HG03571 (cell line): Measurements from ENCODE around the gene EFNB2.

Source experiments
- ATAC-seq: cut with Tn5 transposase; IDR thresholded peaks from one replicate; pipeline ENCODE4 v1.9.1; 2021; ENCODE audit not compliant: unreplicated experiment

EFNB2 gene

DNA sequence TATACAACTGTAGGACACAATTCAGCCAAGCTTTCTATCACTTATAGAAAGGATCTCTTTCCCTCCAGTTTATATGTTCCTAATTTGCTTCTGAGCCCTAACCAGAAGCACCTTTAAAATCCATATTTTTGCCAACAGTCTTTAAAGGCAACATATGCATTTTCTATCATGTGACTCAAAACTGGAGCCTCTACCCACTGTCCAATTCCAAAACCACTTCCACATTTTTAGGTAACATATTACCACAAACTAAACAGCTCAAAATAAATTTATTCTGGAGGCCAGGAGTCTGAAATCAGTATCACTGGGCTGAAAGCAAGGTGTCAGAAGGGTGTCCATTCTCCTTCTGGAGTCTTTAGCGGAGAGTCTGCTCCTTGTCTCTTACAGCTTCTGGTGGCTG is 15.9 kb upstream of the EFNB2 start:
- no peak for ATAC-seq

DNA sequence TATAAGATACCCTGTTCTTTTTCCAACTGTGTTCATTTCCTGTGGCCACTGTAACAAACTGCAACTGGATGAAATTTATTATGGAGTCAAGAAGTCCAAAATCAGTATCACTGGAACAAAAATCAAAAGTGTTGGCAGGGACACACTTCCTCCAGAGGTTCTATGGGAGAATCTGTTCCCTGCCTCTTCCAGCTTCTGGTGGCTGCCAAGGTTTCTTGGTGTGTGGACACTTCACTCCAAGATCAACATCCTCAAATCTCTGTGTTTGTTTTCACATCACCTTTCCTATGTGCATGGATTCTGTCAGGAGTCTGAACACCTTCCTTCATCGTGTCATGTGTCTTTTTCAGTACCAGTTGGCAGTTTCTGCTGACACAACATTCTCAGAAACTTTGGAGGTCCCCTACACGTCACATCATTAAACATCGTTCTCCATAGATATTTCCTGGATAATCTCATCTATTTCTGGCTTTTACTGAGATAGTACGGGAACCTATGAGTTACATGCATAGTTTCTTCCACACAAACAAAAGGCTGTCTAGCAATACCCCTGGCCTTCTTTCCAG is 15.2 kb upstream of the EFNB2 start:
- no peak for ATAC-seq

DNA sequence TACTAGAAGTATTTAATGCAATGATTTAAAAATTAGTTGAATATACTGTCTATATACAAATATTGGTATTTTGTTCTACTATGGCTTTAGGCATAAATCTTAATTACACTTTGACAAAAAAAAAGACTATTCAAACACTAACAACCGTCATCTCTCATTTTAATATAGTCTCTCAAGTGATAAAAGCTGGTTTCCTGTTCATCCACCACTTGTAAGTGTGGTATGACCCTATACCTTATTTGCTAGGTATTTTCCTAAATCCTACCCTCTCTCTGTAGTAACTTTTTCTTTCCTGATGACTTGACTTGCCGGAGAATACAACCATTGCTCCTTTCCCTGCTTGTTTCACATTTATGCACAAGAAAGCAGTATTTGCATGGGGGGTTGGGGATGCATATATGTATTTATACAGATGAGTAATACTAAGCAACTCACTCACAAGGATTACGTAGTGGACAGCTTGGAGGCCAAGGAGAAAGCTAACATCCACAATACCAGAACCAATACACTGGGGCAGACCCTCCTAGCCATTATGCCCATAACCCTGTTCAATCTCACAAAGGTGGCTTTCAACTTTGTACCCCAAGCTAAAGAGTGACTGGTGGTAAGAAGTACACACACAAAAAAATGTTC is 12.7 kb upstream of the EFNB2 start:
- ATAC-seq: no peak

DNA sequence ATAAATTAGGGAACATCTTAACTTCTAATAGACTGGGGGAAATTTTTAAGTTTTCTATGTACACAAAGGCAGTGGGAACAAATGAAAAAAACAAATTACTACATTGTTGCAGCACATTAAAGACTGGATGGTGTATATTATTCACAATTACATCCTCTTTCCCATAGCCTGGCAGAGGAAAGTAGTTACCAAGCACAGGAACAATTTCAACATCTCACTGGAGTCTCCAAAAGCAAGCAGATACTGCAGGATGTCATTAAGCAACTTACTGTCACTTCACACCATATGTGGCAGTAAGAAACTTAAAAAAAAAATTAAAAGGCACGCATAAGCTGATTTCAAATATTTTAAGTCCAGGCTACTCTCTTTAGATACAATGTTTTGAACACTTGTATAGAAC is 6.4 kb upstream of the EFNB2 start:
- ATAC-seq: no peak

DNA sequence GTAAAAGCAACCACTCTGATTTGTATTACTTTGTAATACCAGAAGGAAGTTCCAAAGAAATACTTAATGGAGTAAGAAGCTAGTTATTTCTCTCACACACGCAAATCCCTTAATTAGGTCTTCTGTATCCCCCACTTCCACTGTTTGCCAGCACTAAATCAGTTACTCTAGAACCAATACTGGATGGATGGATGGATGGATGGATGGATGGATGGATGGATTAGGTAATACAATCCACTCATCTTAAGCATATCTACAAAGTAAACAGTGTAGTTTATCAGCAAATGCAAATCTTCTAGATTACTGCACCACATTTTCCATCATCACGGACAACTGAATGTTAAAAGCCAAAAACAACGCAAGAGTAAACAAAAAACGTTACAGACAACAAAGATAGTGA is 5.2 kb upstream of the EFNB2 start:
- no peak for ATAC-seq

DNA sequence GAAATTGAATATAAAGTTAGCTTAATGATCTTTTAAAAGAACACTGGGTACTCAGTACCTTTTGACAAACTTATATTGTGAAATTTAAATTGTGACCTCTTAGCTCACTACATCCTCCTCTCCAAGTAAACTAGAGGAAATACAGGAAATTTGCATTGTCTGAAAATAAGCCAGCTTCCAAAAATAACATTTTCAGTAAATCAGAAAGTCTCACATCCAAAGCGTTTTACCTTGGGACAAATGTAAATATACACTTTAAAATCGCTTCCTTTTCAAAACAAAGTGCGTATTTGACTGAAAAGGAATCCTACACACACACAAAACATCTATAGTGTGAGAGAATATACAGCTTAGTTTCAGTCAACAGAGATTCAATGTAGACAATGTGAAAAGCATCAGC is 2.1 kb upstream of the EFNB2 start:
- no peak for ATAC-seq

DNA sequence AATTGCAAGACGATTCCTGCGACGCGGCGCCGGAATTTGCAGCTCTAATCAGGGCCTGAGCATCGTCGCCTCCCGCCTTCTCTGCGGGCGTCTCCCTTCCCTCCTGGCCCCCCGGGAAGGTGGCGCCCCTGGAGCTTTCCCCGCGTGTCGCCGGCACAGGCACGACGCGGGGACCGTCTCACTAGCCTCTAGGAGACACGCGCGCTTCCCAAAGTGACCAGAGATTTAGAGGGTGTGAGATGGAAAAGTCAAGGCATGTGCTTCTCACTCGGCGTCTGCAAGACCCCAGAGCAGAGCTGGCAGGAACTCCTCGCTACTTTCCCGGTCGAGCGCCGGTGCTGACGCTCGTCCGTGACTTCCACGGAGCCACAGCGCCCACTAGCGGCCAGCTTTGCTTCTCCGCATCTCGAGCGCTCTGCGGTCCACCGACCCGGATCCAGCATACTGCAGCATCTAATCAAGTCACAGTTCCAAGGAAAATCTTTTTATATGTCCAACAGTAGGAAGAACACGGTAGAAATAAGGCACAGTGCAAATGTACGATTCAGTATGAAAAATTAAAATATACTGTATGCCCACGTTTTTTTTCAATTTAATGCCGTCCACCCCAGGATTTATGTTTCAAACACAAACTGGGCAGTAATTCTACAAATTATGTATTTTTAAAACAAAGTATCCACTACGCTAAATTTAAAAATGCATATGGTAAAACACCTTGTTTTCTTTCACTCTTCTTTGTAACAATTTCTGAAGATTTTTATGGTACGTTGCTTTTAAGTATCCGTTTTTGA is 977 bp upstream of the EFNB2 start:
- ATAC-seq: peak; percentile 31

DNA sequence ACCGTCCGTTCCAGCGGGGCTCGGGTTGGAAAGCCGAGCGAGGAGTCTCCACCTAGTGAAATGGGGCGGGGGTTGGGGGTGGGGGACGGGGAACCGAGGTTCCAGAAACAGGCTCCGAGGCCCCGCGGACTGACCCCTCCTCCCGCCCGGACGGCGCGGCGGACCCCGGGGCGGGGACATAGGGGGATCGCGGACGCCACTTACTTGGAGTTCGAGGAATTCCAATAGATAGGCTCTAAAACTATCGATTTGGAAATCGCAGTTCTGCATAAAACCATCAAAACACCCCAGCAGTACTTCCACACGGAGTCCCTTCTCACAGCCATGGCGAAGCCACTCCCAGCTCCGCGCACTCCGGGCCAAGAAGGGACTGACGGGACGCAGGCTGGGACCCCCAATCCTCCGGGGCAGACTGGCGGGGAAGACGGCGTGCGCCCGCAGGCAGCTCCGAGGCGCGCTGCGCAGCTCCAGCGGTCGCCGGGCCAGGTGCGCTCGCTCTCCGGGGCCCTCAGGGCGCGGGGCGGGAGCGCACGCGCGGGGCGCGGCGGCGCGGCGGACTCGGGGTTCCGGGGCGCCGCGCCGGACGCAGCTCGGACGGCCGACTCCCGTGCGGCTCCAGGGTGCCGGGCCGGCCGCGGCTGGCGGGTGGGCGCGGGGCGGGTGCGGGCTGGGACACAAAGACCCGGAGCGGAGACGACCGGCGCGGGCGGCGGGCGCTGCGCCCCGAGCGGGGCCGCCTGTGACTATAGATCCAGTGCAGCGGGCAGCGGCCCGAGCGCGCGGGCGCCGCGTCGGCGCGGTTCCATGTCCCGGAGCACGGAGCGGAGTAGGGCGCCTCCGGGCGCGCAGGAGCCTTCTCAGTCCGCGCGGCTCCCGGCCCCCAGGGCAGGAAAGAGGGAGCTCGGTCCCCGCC is 567 bp downstream of the EFNB2 start:
- ATAC-seq: peak; percentile 22

DNA sequence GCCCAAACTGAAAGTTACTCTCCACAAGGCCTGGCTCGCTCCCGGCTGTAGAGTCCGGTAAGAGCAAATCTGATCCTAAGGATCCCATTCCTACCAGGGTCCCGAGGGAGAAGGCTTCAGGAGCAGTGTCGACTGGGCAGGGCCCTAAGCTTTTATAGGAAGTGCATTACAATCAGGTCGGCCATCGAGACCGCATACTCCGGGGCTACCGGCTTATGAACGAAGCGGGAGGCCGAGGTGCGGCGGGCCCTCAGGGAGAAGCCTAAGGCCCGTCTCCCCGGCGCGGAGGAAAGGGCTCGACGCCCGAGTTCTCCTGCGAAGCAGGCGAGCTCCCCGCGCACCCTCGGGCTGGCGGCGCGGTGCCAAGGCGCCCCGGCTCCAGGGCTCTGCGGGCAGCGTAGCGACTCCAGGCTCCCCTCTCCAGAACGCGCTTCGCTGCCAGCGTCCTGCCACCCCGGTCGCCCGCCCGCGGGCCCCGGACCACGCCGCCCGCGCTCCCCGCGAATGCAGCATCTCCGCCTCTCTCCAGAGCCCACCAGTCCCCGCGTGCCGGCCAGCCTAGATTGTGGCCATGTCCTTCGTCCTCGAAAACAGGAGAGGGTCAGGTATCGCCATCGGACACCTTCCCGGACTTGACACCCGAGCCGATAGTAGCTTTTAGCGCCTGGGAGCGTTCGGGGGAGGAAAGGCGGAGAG is 1.4 kb downstream of the EFNB2 start:
- no peak for ATAC-seq

DNA sequence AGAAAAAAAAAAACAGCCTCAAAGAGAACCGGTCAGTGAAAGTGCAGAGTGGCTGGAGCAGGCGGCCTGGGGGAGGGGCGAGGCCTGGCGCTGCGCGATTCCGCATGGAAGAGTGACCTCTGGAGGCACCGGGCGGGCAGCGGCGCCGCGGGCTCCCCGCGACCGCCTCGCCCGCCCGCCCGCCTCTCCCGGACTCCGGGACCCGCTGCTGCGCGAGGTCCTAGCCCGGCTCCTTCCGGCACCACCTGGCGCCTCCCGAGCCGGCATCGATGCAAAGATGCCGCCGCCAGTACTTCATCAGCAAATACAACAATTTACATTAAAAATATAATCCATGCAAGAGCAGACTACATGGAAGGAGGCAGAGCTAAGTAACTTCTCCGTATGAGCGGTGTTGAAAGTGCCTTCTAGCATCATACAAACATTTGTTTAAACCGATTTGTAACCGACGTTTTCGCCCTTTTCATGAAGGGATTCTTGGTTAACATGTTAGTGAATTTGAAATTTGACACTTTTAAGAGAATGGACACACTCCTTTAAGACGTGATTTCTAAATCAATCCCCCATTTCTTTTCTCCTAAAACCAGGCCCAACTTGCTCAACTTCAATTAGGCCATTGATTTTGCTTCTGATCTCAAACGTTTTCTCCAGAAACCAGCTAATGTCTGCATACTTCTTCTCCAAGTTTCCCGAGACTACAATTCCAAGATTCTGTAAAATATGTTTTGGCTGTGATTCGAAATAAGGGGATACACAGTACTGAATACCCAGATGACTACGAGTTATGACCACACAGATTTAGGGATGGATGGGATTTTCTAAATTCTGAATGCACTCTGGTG is 2.1 kb downstream of the EFNB2 start:
- ATAC-seq: no peak

DNA sequence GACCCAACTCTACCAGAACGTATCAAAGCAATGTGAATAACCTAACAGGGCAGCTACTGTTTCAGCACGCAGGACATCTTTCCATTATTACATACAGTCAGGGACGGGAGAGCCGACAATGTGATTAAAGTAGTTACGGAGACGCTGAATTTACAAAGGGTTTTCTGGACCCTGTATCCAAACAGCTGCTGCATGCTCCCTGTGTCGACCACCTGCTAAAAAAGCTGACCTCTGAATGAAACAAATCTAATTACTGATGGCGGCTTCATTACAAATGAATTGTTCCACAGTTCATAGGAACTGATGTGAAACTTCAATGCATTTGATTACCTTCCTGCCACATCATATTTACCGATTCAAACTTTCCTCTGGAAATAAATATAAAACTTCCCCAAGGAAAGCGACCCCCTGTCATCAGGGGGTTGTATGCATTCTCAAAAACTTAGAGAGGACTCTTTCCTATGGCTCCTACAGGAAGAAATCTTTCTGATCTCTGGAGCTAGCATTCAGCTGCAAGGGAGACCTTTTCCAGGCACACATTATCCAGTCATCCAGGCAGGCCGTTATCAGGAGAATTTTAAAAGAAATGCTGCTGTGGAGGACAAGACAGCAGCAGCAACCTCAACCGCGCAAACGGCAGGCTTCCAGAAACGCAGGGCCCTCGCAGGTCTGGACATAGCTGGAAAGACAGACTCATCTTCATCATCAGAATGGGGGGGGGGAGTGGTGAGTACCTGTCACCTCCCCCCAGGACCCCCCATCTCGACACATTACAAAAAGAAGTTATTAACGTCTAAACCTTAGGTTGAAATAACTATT is 3.1 kb downstream of the EFNB2 start:
- ATAC-seq: no peak

DNA sequence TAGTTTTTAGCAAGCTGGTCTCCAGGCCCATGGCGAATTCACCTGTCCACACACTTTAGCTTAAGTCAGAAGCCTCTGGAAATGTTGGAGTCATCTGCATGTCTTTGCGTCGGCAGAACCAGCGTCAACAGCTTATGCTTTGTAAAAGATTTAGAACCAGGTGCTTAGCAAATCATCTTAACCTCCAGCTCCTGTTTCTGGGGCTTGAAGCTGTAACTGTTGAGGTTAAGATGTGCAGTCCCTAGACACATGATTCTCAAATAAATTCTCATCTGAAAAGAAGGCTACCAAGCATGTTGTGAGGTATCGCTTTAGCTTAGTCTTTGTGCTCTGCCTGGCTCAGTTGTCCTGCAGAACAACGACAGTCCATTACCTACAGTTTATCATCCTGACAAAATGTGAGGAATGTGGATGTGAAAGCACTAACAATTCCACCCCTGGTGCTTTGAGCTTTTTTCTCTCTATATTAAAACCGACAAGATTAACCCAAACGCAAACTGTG is 4.4 kb downstream of the EFNB2 start:
- no peak for ATAC-seq

DNA sequence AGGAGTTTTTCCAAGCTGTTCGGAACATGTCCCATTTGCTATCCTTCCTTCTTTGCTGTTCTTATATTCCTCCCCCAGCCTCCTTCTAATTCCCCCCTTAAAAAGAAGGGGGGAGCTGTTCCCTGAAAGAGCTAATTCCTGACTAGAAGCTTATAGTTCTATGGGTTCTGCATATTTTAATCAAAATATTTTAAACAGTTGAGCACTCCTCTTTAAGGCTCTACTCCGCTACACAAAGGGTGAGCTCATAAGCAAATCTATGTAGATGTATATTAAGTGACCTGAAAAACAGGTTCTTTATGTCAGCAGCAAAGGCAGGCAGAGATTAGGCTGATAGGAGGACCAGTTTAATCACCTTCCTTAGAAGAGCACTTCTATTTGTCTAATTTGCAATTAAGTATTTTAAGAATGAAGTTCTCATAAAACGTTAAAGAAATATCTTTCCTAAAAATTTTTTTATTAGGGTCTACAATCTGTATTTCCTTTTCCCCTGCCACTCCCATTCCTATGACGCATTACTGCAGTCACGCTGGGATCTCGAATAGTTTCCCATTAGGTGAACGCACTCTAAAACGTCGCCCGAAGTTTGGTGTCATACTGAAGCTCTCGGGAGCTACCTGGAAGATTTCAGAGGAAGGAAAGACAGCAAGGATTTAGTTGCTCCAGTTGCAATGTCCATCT is 5.2 kb downstream of the EFNB2 start:
- no peak for ATAC-seq

DNA sequence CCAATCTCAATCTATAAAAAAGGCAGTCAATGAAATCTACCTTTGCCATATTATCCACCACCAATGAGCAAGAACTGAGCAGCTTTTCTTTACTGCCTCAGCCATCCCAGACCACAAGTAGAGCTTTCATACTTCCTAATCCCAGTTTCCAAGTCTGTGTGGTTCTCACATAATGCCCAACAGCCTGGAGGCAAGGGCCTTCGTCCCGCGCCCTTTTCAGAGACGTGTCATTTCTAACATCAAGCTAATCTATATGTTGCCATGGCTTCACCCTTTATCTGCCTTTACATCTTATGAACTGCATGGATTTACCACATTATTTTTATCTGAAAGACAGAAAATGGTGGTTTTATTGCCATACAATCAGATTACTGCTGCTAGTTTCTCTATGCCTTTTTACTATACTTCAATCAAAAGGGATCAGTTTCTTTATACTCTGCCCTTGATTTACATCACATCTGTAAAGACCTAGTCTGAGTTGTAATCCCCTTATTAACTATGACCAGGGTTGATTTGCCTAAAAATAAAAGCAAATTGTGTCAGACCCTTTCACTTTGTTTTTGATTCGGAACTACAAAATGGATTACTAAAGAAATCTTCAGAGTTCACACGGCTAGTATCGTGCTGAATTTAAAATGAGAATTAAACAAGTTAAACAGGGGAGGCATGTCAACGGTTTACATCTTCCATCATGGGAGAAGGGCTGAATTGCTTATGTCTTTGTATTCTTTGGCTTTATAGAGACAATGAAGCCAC is 5.9 kb downstream of the EFNB2 start:
- ATAC-seq: no peak

DNA sequence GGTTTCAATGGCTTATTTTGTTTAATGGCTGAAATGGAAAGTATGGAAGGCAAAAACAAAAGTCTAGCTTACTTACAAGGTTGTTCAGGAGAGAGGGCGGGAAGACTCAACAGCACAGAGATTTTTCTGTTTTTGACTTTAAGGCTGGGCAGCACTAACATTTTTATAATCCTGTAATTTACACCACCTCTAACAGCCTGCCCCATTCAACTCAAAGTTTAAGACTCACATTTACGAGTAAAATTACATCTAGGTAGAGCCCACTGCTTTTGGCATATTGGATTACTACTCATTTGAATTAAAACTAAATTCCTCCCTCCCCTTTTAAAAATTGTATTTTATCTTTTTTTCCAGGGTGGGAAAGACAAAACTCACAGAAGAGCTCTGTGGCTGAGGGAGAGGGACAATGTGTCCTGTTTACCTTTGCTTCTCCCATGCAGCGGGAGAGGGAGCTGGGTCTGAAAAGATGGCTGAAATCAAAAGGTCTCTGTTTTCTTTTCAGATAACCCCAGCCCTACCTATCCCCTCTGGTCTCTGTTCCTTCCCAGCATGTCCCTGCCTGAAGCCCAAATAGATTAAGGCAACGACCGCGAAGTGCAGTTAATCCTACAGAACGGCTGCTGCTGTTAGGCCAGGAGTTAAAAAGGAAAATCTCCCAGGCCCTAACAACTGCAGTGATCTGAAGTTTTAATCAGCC is 6.6 kb downstream of the EFNB2 start:
- ATAC-seq: no peak

DNA sequence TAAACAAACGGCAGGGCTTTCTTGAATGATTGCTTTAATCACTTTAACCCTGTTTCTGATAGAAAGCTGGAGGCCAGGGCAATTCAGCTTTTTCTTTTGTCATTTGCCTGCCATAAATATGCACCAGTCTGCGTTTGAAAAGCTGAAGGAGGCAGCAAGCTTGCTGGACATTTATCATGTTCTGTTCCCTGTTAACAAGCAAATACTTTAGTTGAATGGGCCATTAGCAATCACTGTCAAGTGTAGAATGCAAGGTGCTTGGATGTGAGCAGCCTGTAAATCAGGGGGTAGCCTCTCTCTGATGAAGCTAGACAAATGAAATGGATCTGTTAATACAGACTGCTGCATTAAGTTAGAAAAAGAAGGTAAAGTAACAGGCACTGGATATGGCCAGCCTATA is 7.6 kb downstream of the EFNB2 start:
- ATAC-seq: no peak

DNA sequence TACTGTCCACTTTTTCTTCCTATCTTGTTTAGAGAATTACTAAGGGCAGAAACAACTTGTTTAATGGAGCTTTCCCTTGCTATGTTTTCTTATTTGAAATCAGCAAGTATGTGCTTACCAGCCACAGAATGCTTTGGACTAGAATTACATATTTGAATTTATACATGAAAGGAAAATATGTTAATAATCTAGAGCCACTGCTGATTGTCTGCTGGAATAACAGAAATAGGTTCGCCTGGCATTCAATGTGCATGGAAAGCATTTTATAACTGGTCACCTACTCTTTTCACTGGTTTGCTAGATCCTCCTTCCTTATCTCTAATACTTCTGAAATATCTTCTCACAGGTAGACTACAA is 8.0 kb downstream of the EFNB2 start:
- no peak for ATAC-seq
